Skeletal muscle satellite cell (primary cell): ENCODE data around the gene ARID1B.
A peak's percentile ranks its signal among the peaks of the same experiment; 100 is the strongest.

Experiments used
- H3K27me3 ChIP-seq: 2 replicates; pipeline ENCODE4 v1.7.0; 2013; ENCODE audit warnings: low read length; ENCODE audit not compliant: control insufficient read depth, insufficient read depth
- H3K36me3 ChIP-seq: 2 replicates; pipeline ENCODE4 v1.7.0; 2013; ENCODE audit warnings: mild to moderate bottlenecking, control low read depth, low read length; ENCODE audit not compliant: insufficient read depth
- H3K4me1 ChIP-seq: 2 replicates; pipeline ENCODE4 v1.7.0; 2013; ENCODE audit warnings: low read length; ENCODE audit not compliant: control insufficient read depth, insufficient read depth
- H3K4me2 ChIP-seq: 2 replicates; pipeline ENCODE4 v1.7.0; 2013; ENCODE audit warnings: mild to moderate bottlenecking, low read length
- H3K4me3 ChIP-seq: 2 replicates; pipeline ENCODE4 v1.7.0; 2013; ENCODE audit warnings: low read length
- H3K9ac ChIP-seq: 2 replicates; pipeline ENCODE4 v1.7.0; 2013; ENCODE audit warnings: mild to moderate bottlenecking, low read depth, low read length, moderate library complexity
- H3K9me3 ChIP-seq: replicated peaks from 2 replicates; pipeline ENCODE4 v1.7.0; 2013; ENCODE audit warnings: mild to moderate bottlenecking, control low read depth, low read length

ARID1B gene

GRCh38 chr6:157198425-157199279 is 421.5 kb downstream of the ARID1B start:
- H3K27me3 ChIP-seq: no peaks in the 10 kb centered on the region
- peaks cover 16% of the 10 kb centered on the region for H3K4me1 ChIP-seq
- no peak overlapping the region for H3K4me3 ChIP-seq
- H3K4me2 ChIP-seq: peak overlapping the region; percentile 32
- no peaks in the 10 kb centered on the region for H3K9me3 ChIP-seq
- H3K9ac ChIP-seq: peak overlapping the region; percentile 33
- peaks cover 50% of the 10 kb centered on the region for H3K36me3 ChIP-seq

- H3K27me3 ChIP-seq: no peaks in the 10 kb centered on the region
- H3K4me2 ChIP-seq: no peak overlapping the region
- no peak overlapping the region for H3K9ac ChIP-seq
- peaks cover 57% of the 10 kb centered on the region for H3K36me3 ChIP-seq
- H3K4me1 ChIP-seq: peaks cover 9% of the 10 kb centered on the region
- H3K9me3 ChIP-seq: no peaks in the 10 kb centered on the region
- H3K4me3 ChIP-seq: no peak overlapping the region
Measured at GRCh38 chr6:157200117-157200516, 422.9 kb downstream of the ARID1B start.

- no peaks in the 10 kb centered on the region for H3K9me3 ChIP-seq
- H3K36me3 ChIP-seq: peaks cover 53% of the 10 kb centered on the region
- no peaks in the 10 kb centered on the region for H3K27me3 ChIP-seq
- no peak overlapping the region for H3K4me2 ChIP-seq
- peaks cover 9% of the 10 kb centered on the region for H3K4me1 ChIP-seq
- no peak overlapping the region for H3K4me3 ChIP-seq
- H3K9ac ChIP-seq: no peak overlapping the region
Measured at GRCh38 chr6:157200611-157201010, 423.4 kb downstream of the ARID1B start.

GRCh38 chr6:157201083-157201482 is 423.9 kb downstream of the ARID1B start:
- Histone ChIP-seq H3K4me2 (no peak overlapping the region), H3K27me3 (no peaks in the 10 kb centered on the region), H3K4me3 (no peak overlapping the region), H3K36me3 (peaks cover 52% of the 10 kb centered on the region), H3K4me1 (peaks cover 9% of the 10 kb centered on the region), H3K9me3 (no peaks in the 10 kb centered on the region), H3K9ac (no peak overlapping the region)

GRCh38 chr6:157203312-157203744 is 426.1 kb downstream of the ARID1B start:
- Histone ChIP-seq H3K9ac (no peak overlapping the region), H3K4me3 (no peak overlapping the region), H3K36me3 (peaks cover 51% of the 10 kb centered on the region), H3K9me3 (no peaks in the 10 kb centered on the region), H3K4me1 (peaks cover 7% of the 10 kb centered on the region), H3K4me2 (no peak overlapping the region), H3K27me3 (no peaks in the 10 kb centered on the region)

- H3K4me1 ChIP-seq: peaks cover 2% of the 10 kb centered on the region
- peaks cover 50% of the 10 kb centered on the region for H3K36me3 ChIP-seq
- H3K9me3 ChIP-seq: no peaks in the 10 kb centered on the region
- no peaks in the 10 kb centered on the region for H3K27me3 ChIP-seq
- H3K4me2 ChIP-seq: no peak overlapping the region
- H3K4me3 ChIP-seq: no peak overlapping the region
- no peak overlapping the region for H3K9ac ChIP-seq
Measured at GRCh38 chr6:157203764-157204163, 426.6 kb downstream of the ARID1B start.

GRCh38 chr6:157205473-157206358 is 428.5 kb downstream of the ARID1B start:
- H3K36me3 ChIP-seq: peaks cover 42% of the 10 kb centered on the region

GRCh38 chr6:157206359-157206815 is 429.2 kb downstream of the ARID1B start:
- Histone ChIP-seq H3K9ac (no peak overlapping the region), H3K36me3 (peaks cover 35% of the 10 kb centered on the region), H3K9me3 (no peaks in the 10 kb centered on the region), H3K4me1 (no peaks in the 10 kb centered on the region), H3K4me2 (no peak overlapping the region), H3K27me3 (no peaks in the 10 kb centered on the region), H3K4me3 (no peak overlapping the region)

More at GRCh38 chr6:157205473-157206358, 428.5 kb downstream of the ARID1B start:
- Histone ChIP-seq H3K4me2 (no peak overlapping the region), H3K27me3 (no peaks in the 10 kb centered on the region), H3K4me1 (no peaks in the 10 kb centered on the region), H3K9me3 (no peaks in the 10 kb centered on the region), H3K4me3 (no peak overlapping the region), H3K9ac (no peak overlapping the region)

- Histone ChIP-seq H3K36me3 (peaks cover 29% of the 10 kb centered on the region), H3K9me3 (no peaks in the 10 kb centered on the region), H3K4me3 (no peak overlapping the region), H3K4me2 (no peak overlapping the region), H3K4me1 (no peaks in the 10 kb centered on the region), H3K27me3 (no peaks in the 10 kb centered on the region), H3K9ac (no peak overlapping the region)
Measured at GRCh38 chr6:157207521-157208076, 430.4 kb downstream of the ARID1B start.

GRCh38 chr6:157209865-157210530 is 432.8 kb downstream of the ARID1B start:
- Histone ChIP-seq H3K36me3 (peaks cover 16% of the 10 kb centered on the region), H3K27me3 (no peaks in the 10 kb centered on the region), H3K4me3 (no peak overlapping the region), H3K9ac (no peak overlapping the region), H3K9me3 (no peaks in the 10 kb centered on the region), H3K4me1 (no peaks in the 10 kb centered on the region), H3K4me2 (no peak overlapping the region)

- no peaks in the 10 kb centered on the region for H3K9me3 ChIP-seq
- H3K27me3 ChIP-seq: no peaks in the 10 kb centered on the region
- H3K4me2 ChIP-seq: no peak overlapping the region
- H3K9ac ChIP-seq: no peak overlapping the region
- peaks cover 16% of the 10 kb centered on the region for H3K36me3 ChIP-seq
- H3K4me1 ChIP-seq: no peaks in the 10 kb centered on the region
- H3K4me3 ChIP-seq: no peak overlapping the region
Measured at GRCh38 chr6:157210954-157211353, 433.8 kb downstream of the ARID1B start.
